ENCODE data around the gene TGFBR3L. TPM values are rescaled to one million over a fixed set of nuclear protein-coding genes. Genes with fewer than 3 reads are reported as not detected.

The TGFBR3L gene
- total and polyA plus RNA-seq, 2 of the 13 experiments (the other 11 are each of a cell fraction or from before 2014, with no cell fraction given): 0.20 to 1.0 TPM

GRCh38 chr19:7926021-7926726, 11.5 kb downstream of the TGFBR3L start, which contains the start of gene CTXN1:
TSS of gene CTXN1 (minus strand) at chr19:7926135. CDS start at chr19:7925538, 597 bp downstream.
- CTCF ChIA-PET (ENCODE audit: low intra/inter-chr PET ratio, low total read pairs): interaction anchor here (2.7 kb wide), 1 partner anchor 73 kb away, joined by 28 read pairs; no protein-coding TSS in a partner anchor
- WGBS (ENCODE audit: low lambda C conversion rate): 89% methylated on average over 13 of the region's 65 CpGs
- DNase-seq (ENCODE audit: low spot score) (no peak), ATAC-seq (peak; percentile 7; the same call in 2 of the 3 replicates), FAIRE-seq (no peak)
- peaks cover 6 to 19% of the 10 kb centered on the region in 2 experiments; a peak in 4 of 5 replicates for H3K36me3 ChIP-seq (replicated peaks in 1 of 2; ENCODE audit: control insufficient read depth in 1 of 2, insufficient read depth in 2 of 2, low read length in 2 of 2)
- no peak within 1 kb of the TSS for H3K27ac ChIP-seq (ENCODE audit: extremely low read length, insufficient read depth, low read length)
- intact Hi-C loops (cut with micrococcal nuclease; ENCODE audit: unreplicated experiment): no loop called here
- H3K79me2 ChIP-seq (ENCODE audit: insufficient read depth, low read length): no peaks in the 10 kb centered on the region
- H3K4me3 ChIP-seq (replicated peaks in 1 of 3; ENCODE audit: insufficient read depth in 1 of 3, low read depth in 2 of 3, low read length in 3 of 3): peak within 1 kb of the TSS in 1 of 3 experiments; percentile 55; a peak in 1 of 6 replicates
- TF ChIP-seq RAD21 (CRISPR knock-in tag; IDR thresholded peaks at IDR 0.05): 0 out of 2 replicates have a peak, but pooled peaks have one; percentile 20
- TF ChIP-seq SAP130 (CRISPR knock-in tag; IDR thresholded peaks at IDR 0.05; ENCODE audit: low read depth): 0 out of 2 replicates have a peak, but pooled peaks have one; percentile 19
- TF ChIP-seq SP140L (CRISPR knock-in tag; IDR thresholded peaks at IDR 0.05; ENCODE audit: borderline replicate concordance): no peak
- TF ChIP-seq POLR2A (IDR thresholded peaks at IDR 0.05; ENCODE audit: insufficient read depth in 1 of 2, low read depth in 2 of 2, low read length in 2 of 2): peak in 1 of 2 experiments; percentile 15; a peak in 1 of 4 replicates
- TF ChIP-seq ZNF24 (IDR thresholded peaks at IDR 0.05): no peak
- TF ChIP-seq RBFOX2 (IDR thresholded peaks at IDR 0.05; ENCODE audit: low read depth, low read length): peak; percentile 29; the same call in 1 of the 2 replicates
- TF ChIP-seq ZBTB38 (CRISPR knock-in tag; IDR thresholded peaks at IDR 0.05): peak; percentile 40; the same call in 1 of the 2 replicates
- peak; percentile 55; the same call in 1 of the 2 replicates for TF ChIP-seq KDM2A (CRISPR knock-in tag; IDR thresholded peaks at IDR 0.05; ENCODE audit: borderline replicate concordance, low read depth)
- TF ChIP-seq FOSL2 (CRISPR knock-in tag; IDR thresholded peaks at IDR 0.05): no peak
- no peak for TF ChIP-seq ESRRA (CRISPR knock-in tag; IDR thresholded peaks at IDR 0.05; ENCODE audit: low read depth)
- TF ChIP-seq PREB (CRISPR knock-in tag; IDR thresholded peaks at IDR 0.05): no peak
- TF ChIP-seq ZFP91 (CRISPR knock-in tag; IDR thresholded peaks at IDR 0.05; ENCODE audit: borderline replicate concordance): 0 out of 2 replicates have a peak, but pooled peaks have one; percentile 28
- peak; percentile 50; the same call in 1 of the 2 replicates for TF ChIP-seq POLR2G (IDR thresholded peaks at IDR 0.05; ENCODE audit: low read depth, low read length)
- 0 out of 2 replicates have a peak, but pooled peaks have one; percentile 35 for TF ChIP-seq RFX3 (CRISPR knock-in tag; IDR thresholded peaks at IDR 0.05)
- TF ChIP-seq RBM22 (optimal IDR thresholded peaks at IDR 0.05; ENCODE audit: low read length): peak; percentile 69
- in situ Hi-C loops (cut with HindIII; ENCODE audit: extremely low pct_ligation_motif_present, low pct_unique_long_range_greater_than_20kb): no loop called here
- H3K4me1 ChIP-seq (ENCODE audit: insufficient read depth, low read length): peaks cover 4% of the 10 kb centered on the region
- no peaks in the 10 kb centered on the region for H3K27me3 ChIP-seq (ENCODE audit: control insufficient read depth in 1 of 2, insufficient read depth in 2 of 2, low read length in 2 of 2)
- H3K9me3 ChIP-seq (ENCODE audit: low read length): no peaks in the 10 kb centered on the region
- POLR2A ChIA-PET: no interaction called here
- H3K4me2 ChIP-seq (ENCODE audit: low read depth, low read length): peak within 1 kb of the TSS; percentile 57
- H3K9ac ChIP-seq (ENCODE audit: insufficient read depth, low read depth, low read length): no peak within 1 kb of the TSS
- BruUV-seq (replicated peaks): no TSS peak
- no peak within 1 kb of the TSS for H2AFZ ChIP-seq (ENCODE audit: low read length)
- 0 out of 2 replicates have a peak, but pooled peaks cover under 1% of the 10 kb centered on the region for H4K20me1 ChIP-seq (ENCODE audit: insufficient read depth, low read length)

Measured in HepG2 (cell line).